HG03520 (cell line): ENCODE measurements around the gene CFAP161.

ENCODE experiments used
- ATAC-seq: cut with Tn5 transposase; IDR thresholded peaks from one replicate; pipeline ENCODE4 v1.9.1; 2021; ENCODE audit warnings: mild to moderate bottlenecking, moderate library complexity; ENCODE audit not compliant: unreplicated experiment

The CFAP161 gene

GRCh38 chr15:81133782-81134461 lies at the start of gene CFAP161:
Gene CFAP161, plus strand, starts transcription at chr15:81134270. Its CDS starts 60 bp downstream, at chr15:81134330.
- ATAC-seq: no peak

- ATAC-seq: no peak
These were observed 49.4 kb upstream of the CFAP161 start for GRCh38 chr15:81084716-81085115.

- ATAC-seq: no peak
These were observed 48.9 kb upstream of the CFAP161 start for GRCh38 chr15:81085213-81085612.

- no peak for ATAC-seq
These were observed 48.2 kb upstream of the CFAP161 start for GRCh38 chr15:81085898-81086297.

- no peak for ATAC-seq
These were observed 47.0 kb upstream of the CFAP161 start for GRCh38 chr15:81087066-81087465.

- no peak for ATAC-seq
These were observed 46.4 kb upstream of the CFAP161 start for GRCh38 chr15:81087694-81088093.

- no peak for ATAC-seq
These were observed 45.5 kb upstream of the CFAP161 start for GRCh38 chr15:81088470-81089013.

GRCh38 chr15:81091889-81092558 lies 42.0 kb upstream of the CFAP161 start:
- ATAC-seq: no peak

- no peak for ATAC-seq
These were observed 41.5 kb upstream of the CFAP161 start for GRCh38 chr15:81092559-81092902.

- no peak for ATAC-seq
These were observed 40.1 kb upstream of the CFAP161 start for GRCh38 chr15:81093961-81094360.

GRCh38 chr15:81095690-81096365 lies 38.2 kb upstream of the CFAP161 start:
- ATAC-seq: no peak

GRCh38 chr15:81096398-81096797 lies 37.7 kb upstream of the CFAP161 start:
- ATAC-seq: no peak

- no peak for ATAC-seq
These were observed 36.8 kb upstream of the CFAP161 start for GRCh38 chr15:81097116-81097889.

GRCh38 chr15:81097890-81098280 lies 36.2 kb upstream of the CFAP161 start:
- ATAC-seq: no peak

- ATAC-seq: no peak
These were observed 35.7 kb upstream of the CFAP161 start for GRCh38 chr15:81098349-81098748.

GRCh38 chr15:81098861-81099651 lies 35.0 kb upstream of the CFAP161 start:
- no peak for ATAC-seq

GRCh38 chr15:81101894-81102815 lies 31.9 kb upstream of the CFAP161 start:
- no peak for ATAC-seq

GRCh38 chr15:81103857-81104256 lies 30.2 kb upstream of the CFAP161 start:
- no peak for ATAC-seq

GRCh38 chr15:81105545-81105944 lies 28.5 kb upstream of the CFAP161 start:
- ATAC-seq: no peak
